Glutamatergic neuron (in vitro differentiated cells): ENCODE measurements around the gene CDC16. TPM values are rescaled to one million over a fixed set of nuclear protein-coding genes. Genes with fewer than 3 reads are reported as not detected.
A peak's percentile ranks its signal among the peaks of the same experiment; 100 is the strongest.

Source experiments
- DNase-seq: peaks from one replicate; pipeline ENCODE4 v3.0.0; 2022
- H3K27ac Mint-ChIP-seq: one replicate; pipeline ENCODE4 v1.8.0; 2020; ENCODE audit warnings: mild to moderate bottlenecking, mixed read lengths, inconsistent platforms; ENCODE audit not compliant: unreplicated experiment
- H3K27me3 Mint-ChIP-seq: one replicate; pipeline ENCODE4 v1.8.0; 2020; ENCODE audit warnings: mild to moderate bottlenecking, moderate library complexity, mixed read lengths, inconsistent platforms; ENCODE audit not compliant: unreplicated experiment
- H3K36me3 Mint-ChIP-seq: one replicate; pipeline ENCODE4 v1.8.0; 2020; ENCODE audit warnings: mild to moderate bottlenecking, mixed read lengths, inconsistent platforms; ENCODE audit not compliant: unreplicated experiment
- H3K4me1 Mint-ChIP-seq: one replicate; pipeline ENCODE4 v1.8.0; 2020; ENCODE audit warnings: mild to moderate bottlenecking, low read depth, mixed read lengths, inconsistent platforms; ENCODE audit not compliant: unreplicated experiment
- H3K4me3 Mint-ChIP-seq: one replicate; pipeline ENCODE4 v1.8.0; 2020; ENCODE audit warnings: mild to moderate bottlenecking, mixed read lengths, inconsistent platforms; ENCODE audit not compliant: unreplicated experiment
- H3K9me3 Mint-ChIP-seq: one replicate; pipeline ENCODE4 v1.8.0; 2020; ENCODE audit warnings: mild to moderate bottlenecking, moderate library complexity, mixed read lengths, inconsistent platforms; ENCODE audit not compliant: unreplicated experiment
- CTCF ChIP-seq: fragments of 200-600 bp; sonication (generic); IDR thresholded peaks from one replicate; pipeline ENCODE4 v1.5.0; 2021; ENCODE audit not compliant: partially characterized antibody, unreplicated experiment
- total RNA-seq: library from RNA; stranded (reverse); fragmentation: NEBNext Ultra II Directional; extraction: Animal tissue kit (Norgen Biotek cat#: 25700); gene quantifications from one replicate; pipeline ENCODE4 v1.2.1, GENCODE V29; 2021; ENCODE audit not compliant: unreplicated experiment

The CDC16 gene
- total RNA-seq, 1 donor from 2014 or later, result 85.1 TPM

GRCh38 chr13:114309806-114310410, 75.2 kb downstream of the CDC16 start:
- Mint-ChIP-seq H3K9me3 (peaks cover 1% of the 10 kb centered on the region), H3K27ac (peak overlapping the region; percentile 91), H3K36me3 (no peaks in the 10 kb centered on the region), H3K4me3 (no peak overlapping the region), H3K27me3 (peaks cover 7% of the 10 kb centered on the region), H3K4me1 (peaks cover 14% of the 10 kb centered on the region)
- DNase-seq, result peak; percentile 74
- no peak for TF ChIP-seq CTCF

- TF ChIP-seq CTCF, result no peak
- H3K9me3 Mint-ChIP-seq, result peaks cover 5% of the 10 kb centered on the region
- H3K27ac Mint-ChIP-seq, result peak overlapping the region; percentile 48
- DNase-seq, result no peak
- no peaks in the 10 kb centered on the region for H3K36me3 Mint-ChIP-seq
- H3K4me3 Mint-ChIP-seq, result no peak overlapping the region
- peaks cover 10% of the 10 kb centered on the region for H3K27me3 Mint-ChIP-seq
- peaks cover 20% of the 10 kb centered on the region for H3K4me1 Mint-ChIP-seq
Observed at GRCh38 chr13:114310956-114311355, 76.3 kb downstream of the CDC16 start.

GRCh38 chr13:114311387-114311786, 76.7 kb downstream of the CDC16 start:
- Mint-ChIP-seq H3K4me3 (no peak overlapping the region), H3K27me3 (peaks cover 10% of the 10 kb centered on the region), H3K27ac (no peak overlapping the region), H3K4me1 (peaks cover 20% of the 10 kb centered on the region), H3K36me3 (no peaks in the 10 kb centered on the region), H3K9me3 (peaks cover 5% of the 10 kb centered on the region)
- no peak for DNase-seq
- TF ChIP-seq CTCF, result no peak

- Mint-ChIP-seq H3K9me3 (peaks cover 5% of the 10 kb centered on the region), H3K4me3 (no peak overlapping the region), H3K27ac (no peak overlapping the region), H3K4me1 (peaks cover 20% of the 10 kb centered on the region), H3K27me3 (peaks cover 10% of the 10 kb centered on the region), H3K36me3 (no peaks in the 10 kb centered on the region)
- no peak for DNase-seq
- no peak for TF ChIP-seq CTCF
Observed at GRCh38 chr13:114311908-114312307, 77.2 kb downstream of the CDC16 start.

GRCh38 chr13:114313061-114313860, 78.6 kb downstream of the CDC16 start:
- TF ChIP-seq CTCF, result no peak
- Mint-ChIP-seq H3K27ac (peak overlapping the region; percentile 44), H3K9me3 (peaks cover 5% of the 10 kb centered on the region), H3K4me1 (peaks cover 20% of the 10 kb centered on the region), H3K27me3 (peaks cover 10% of the 10 kb centered on the region), H3K4me3 (peak overlapping the region; percentile 92), H3K36me3 (no peaks in the 10 kb centered on the region)
- no peak for DNase-seq
